Measurements from ENCODE around the gene DIAPH1.

- TF ChIP-seq POLR2A (IDR thresholded peaks at IDR 0.05; ENCODE audit: extremely low read depth, insufficient read length), result no peak
- TF ChIP-seq MYC (IDR thresholded peaks at IDR 0.05; ENCODE audit: low read depth, low read length), result no peak
- no peak for TF ChIP-seq CTCF (IDR thresholded peaks at IDR 0.05; ENCODE audit: low read depth, low read length)
- no peak for TF ChIP-seq MAX (IDR thresholded peaks at IDR 0.05; ENCODE audit: low read depth, low read length)
These were observed 2.6 kb downstream of the DIAPH1 start for GRCh38 chr5:141615991-141616720.
